ENCODE results near the gene OTUB2. TPM values are rescaled to one million over a fixed set of nuclear protein-coding genes. Genes with fewer than 3 reads are reported as not detected.

Gene OTUB2
- total RNA-seq, 3 donors from 2014 or later, result 1.3 to 3.5 (median 1.4) TPM

DNA sequence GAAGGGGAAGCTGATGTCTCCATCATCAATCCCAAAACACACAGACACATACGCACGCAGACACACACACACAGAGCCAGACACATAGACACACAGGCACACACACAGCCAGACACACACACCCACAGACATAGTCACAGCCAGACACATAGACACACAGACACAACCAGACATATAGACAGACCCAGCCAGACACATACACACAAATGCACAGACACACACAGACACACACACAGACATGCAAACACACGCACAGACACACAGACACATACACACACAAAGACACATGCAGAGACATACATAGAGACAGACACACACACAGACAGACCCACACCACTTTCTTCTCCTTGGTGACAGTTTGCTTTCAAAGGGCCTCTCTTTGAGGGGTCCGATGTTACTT lies 22.7 kb upstream of the OTUB2 start:
- ATAC-seq (no peak), DNase-seq (no peak)
- intact Hi-C loops (cut with DNase I, micrococcal nuclease), result no loop called here
- TF ChIP-seq, protein P1, sequence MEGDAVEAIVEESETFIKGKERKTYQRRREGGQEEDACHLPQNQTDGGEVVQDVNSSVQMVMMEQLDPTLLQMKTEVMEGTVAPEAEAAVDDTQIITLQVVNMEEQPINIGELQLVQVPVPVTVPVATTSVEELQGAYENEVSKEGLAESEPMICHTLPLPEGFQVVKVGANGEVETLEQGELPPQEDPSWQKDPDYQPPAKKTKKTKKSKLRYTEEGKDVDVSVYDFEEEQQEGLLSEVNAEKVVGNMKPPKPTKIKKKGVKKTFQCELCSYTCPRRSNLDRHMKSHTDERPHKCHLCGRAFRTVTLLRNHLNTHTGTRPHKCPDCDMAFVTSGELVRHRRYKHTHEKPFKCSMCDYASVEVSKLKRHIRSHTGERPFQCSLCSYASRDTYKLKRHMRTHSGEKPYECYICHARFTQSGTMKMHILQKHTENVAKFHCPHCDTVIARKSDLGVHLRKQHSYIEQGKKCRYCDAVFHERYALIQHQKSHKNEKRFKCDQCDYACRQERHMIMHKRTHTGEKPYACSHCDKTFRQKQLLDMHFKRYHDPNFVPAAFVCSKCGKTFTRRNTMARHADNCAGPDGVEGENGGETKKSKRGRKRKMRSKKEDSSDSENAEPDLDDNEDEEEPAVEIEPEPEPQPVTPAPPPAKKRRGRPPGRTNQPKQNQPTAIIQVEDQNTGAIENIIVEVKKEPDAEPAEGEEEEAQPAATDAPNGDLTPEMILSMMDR (IDR thresholded peaks at IDR 0.05), result no peak
- Histone ChIP-seq H3K9me3 (no peaks in the 10 kb centered on the region), H3K4me1 (ENCODE audit: low read depth) (peaks cover 3% of the 10 kb centered on the region), H3K4me3 (no peak overlapping the region), H3K36me3 (ENCODE audit: low read depth) (no peaks in the 10 kb centered on the region)

DNA sequence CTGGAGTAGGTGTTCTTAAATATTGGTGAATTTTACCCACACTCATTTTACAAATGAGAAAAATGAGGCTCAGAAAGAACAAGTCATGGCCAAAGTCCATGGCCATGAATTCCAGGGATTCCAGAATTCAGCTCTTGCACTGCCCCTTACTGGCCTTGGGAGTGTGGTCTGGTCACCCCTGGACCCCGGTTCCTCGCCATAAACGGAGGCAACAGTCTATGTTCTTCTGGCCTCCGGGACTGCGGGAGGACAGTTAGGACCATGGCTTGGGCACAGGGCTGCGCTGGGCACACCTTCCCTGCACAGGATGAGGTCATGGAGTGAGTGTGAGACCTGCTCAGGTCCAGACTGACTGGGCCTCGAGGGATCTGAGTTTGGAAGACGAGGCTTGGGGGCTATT lies 22.1 kb upstream of the OTUB2 start:
- TF ChIP-seq, protein P1 (IDR thresholded peaks at IDR 0.05), result no peak
- Histone ChIP-seq H3K4me1 (ENCODE audit: low read depth) (peaks cover 3% of the 10 kb centered on the region), H3K4me3 (no peak overlapping the region), H3K36me3 (ENCODE audit: low read depth) (no peaks in the 10 kb centered on the region), H3K9me3 (no peaks in the 10 kb centered on the region)
- intact Hi-C loops (cut with DNase I, micrococcal nuclease), result no loop called here
- ATAC-seq (no peak), DNase-seq (no peak)

DNA sequence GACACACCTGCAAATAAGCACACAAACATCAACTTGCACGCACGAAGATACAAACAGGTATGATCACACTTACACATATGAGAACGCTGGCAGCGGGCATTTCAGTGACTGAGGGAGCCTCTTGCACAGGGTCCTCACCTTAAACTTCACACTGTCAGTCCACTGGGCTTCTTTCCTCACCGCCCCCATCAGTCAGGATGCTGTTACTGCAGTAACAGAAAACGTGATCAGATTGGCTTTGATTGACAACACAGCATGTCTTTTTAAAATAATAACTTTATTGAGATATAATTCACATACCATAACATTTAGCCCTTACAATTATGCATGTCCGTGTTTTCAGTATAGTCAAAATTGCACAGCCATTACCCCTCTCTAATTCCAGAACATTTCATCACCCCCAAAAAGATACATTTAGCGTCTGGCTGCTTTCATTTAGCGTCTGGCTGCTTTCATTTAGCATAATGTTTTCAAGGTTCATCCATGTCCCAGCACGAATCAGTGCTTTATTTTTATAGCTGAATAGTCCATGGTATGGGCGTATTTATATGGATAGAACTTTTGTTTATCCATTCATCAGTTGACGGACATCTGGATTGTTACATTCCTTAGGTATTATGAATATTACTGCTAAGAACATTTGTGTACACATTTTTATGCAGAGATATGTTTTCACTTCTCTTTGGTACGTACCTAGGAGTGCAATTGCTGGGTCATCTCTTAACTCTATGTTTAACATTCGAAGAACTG lies 20.6 kb upstream of the OTUB2 start:
- no peaks in the 10 kb centered on the region for H3K36me3 ChIP-seq (ENCODE audit: low read depth)
- intact Hi-C loops (cut with DNase I, micrococcal nuclease), result no loop called here
- peaks cover 3% of the 10 kb centered on the region for H3K4me1 ChIP-seq (ENCODE audit: low read depth)
- TF ChIP-seq, protein P1 (IDR thresholded peaks at IDR 0.05), result no peak
- no peak for ATAC-seq
- no peak for DNase-seq
- H3K4me3 ChIP-seq, result no peak overlapping the region
- no peaks in the 10 kb centered on the region for H3K9me3 ChIP-seq

DNA sequence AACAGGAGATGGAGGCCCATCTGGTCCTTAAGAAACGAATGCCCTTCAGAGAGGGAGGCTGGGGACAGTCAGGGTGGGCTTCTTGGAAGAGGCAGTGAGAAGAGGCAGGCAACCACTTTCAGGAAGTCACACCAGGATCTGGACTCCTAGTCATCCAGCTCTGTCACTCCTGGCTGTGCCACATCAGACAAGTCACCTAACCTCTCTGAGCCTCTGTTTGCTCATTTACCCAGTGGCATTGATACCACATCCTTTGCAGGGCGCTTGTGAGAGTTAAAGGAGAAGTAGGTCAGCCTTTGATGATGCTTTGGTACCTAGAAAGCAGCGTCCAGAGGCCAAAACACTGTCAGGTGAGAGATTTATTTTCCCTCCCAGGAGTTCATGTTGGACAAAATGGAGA lies 17.9 kb upstream of the OTUB2 start:
- DNase-seq, result no peak
- peaks cover 2% of the 10 kb centered on the region for H3K4me1 ChIP-seq (ENCODE audit: low read depth)
- intact Hi-C loops (cut with DNase I, micrococcal nuclease), result no loop called here
- no peak overlapping the region for H3K4me3 ChIP-seq
- ATAC-seq, result no peak
- no peaks in the 10 kb centered on the region for H3K9me3 ChIP-seq
- TF ChIP-seq, protein P1 (IDR thresholded peaks at IDR 0.05), result no peak
- no peaks in the 10 kb centered on the region for H3K36me3 ChIP-seq (ENCODE audit: low read depth)

DNA sequence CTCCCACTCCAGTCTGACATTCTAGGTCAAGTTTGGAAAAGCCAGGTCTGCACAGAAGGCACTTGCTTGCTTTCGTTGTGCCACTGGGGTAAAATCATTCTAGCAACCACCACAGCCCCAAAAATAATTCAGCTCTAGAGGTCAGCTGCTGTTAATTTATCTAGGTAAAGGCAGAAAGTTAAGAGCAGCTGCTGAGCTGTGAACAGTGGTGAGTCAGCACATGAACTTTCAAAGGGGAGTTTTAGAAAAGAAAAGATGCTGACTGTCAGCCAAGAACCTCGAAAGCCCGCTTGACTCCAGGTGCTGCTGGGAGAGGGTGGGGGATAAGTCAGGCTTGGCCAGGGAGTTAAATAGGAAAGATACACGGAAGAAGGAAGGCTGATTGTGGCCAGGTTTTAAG lies 16.4 kb upstream of the OTUB2 start:
- H3K4me1 ChIP-seq (ENCODE audit: low read depth), result peaks cover 2% of the 10 kb centered on the region
- intact Hi-C loops (cut with DNase I, micrococcal nuclease), result no loop called here
- no peaks in the 10 kb centered on the region for H3K9me3 ChIP-seq
- ATAC-seq, result peak; percentile 14
- TF ChIP-seq, protein P1 (IDR thresholded peaks at IDR 0.05), result no peak
- no peak overlapping the region for H3K4me3 ChIP-seq
- no peaks in the 10 kb centered on the region for H3K36me3 ChIP-seq (ENCODE audit: low read depth)
- DNase-seq, result no peak
